Activated CD4-positive, alpha-beta T cell treated with anti-CD3 and anti-CD28 coated beads for 48 hours (primary cell): ENCODE data around the gene CCNI.
"Not testable (repeated sequence)": the region's sequence is repeated elsewhere in the genome, so short reads cannot be mapped to it uniquely, and the experiment has no call there.

ENCODE experiments used
- DNase-seq: peaks from one replicate; pipeline ENCODE4 v3.0.0-alpha.2; 2020

The CCNI gene

DNA sequence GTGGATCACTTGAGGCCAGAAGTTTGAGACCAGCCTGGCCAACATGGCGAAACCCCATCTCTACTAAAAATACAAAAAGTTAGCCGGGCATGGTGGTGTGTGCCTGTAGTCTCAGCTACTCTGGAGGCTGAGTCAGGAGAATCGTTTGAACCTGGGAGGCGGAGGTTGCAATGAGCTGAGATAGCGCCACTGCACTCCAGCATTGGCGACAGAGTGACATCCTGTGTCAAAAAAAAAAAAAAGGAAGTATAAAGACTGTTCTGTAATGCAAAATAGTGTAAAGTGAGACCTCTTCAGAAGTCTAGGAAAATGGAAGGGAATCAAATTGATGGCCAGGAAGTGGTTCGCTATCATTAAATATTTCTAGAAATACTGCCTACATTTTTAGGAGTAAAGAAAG lies 5.0 kb upstream of the CCNI start:
- peak; percentile 28 for DNase-seq

DNA sequence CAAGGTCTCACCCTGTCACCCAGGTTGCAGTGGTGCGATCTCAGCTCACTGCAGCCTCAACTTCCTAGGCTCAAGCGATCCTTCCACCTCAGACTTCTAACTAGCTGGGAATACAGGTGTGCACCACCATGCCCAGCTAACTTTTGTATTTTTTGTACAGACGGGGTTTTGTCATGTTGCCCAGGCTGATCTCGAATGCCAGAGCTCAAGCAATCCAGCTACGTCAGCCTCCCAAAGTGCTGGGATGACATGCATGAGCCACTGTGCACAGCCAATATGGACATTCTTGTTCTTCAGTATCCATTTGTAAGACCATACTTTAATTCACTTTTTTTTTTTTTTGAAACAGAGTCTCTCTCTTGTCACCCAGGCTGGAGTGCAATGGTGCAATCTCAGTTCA lies 3.5 kb upstream of the CCNI start:
- DNase-seq, result no peak

DNA sequence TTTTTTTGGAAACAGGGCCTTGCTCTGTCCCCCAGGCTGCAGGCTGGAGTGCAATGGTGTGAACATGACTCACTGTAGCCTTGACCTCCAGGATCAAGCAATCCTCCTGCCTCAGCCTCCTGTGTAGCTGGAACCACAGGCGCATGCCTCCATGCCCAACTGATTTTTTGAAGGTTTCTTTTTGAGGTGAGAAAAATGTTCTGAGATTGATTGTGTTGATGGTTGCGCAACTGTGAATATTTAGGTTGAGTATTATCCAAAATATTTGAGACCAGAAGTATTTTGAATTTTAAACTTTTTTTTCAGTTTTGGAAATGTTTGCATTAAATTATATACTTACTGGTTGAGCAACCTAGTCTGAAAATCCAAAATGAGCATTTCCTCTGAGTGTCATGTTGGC lies 2.6 kb upstream of the CCNI start:
- no peak for DNase-seq

DNA sequence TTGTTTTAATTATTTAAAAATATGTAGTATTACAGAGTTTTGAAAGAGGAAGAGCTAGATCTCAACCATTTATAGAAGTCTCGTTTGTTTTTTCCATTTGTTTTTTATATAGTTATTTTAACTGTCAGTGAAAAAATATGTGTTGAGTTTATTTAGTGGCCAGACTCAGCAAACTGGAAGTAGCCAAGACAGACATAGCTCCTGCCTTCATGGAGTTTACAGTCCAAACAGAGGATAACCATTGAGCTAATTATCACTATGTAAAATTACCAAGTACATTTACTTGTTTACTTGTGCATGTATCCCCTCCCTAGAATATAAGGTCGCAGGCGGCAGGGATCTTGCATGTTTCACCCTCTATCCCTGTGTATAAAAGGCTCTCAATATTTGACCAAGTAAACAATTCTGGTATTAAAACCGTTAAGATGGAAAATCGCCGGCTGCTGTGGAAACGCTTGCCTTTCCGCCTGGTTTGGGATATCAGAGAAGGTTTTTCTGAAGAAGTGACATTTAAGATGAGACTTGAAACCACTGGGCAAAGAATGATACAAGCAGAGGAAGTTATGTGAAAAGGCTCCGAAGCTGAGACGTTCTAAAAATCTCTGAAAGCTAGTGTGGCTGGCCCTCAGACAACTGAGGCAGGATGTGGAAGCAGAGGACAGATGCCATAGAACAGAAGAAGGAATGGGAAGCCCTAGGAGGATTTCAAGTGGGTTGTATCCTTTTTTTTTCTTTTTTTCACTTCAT lies 1.3 kb upstream of the CCNI start:
- peak; percentile 10 for DNase-seq

DNA sequence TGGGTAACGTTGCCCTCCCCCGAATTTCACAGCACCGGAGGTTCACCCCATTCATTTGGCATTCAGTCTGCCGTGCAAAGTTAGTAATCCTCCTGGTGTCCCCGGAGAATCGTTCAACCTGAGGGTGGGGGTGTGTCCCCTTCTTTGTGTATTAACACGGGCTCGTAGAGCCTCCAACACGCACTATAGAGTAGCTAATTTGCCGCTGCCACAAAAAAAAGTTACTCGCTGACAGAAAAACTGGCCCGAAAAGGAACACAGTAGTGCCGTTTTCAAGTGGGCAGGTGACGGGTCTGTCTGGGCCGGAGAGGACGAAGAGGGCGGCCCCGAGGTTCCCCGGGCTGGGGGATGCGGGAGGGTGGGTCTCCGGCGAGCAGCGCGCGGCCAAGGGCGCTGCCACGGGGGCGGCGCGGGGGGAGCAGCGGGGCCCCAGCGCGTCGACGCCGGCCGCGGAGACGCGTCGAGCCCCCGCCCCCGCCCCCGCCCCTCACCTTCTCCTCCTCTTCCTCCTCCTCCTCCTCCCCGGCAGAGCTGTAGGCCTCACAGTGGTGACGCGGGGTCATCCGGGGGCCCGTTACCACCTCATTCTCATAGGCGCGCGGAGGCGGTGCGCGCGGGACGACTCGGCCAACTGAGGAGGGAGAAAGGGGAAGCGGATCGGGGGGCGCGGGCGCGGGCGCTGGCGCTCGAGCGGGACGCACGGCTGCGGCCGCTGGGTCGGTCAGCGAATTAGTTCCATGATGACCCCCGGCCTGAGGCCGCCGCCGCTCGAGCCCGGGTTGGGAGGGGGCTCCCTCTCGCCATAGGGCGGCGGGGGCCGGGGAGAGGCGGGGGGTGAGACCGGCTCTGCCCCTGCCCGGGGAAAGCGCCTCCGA lies 571 bp downstream of the CCNI start:
- DNase-seq, result peak; percentile 82

DNA sequence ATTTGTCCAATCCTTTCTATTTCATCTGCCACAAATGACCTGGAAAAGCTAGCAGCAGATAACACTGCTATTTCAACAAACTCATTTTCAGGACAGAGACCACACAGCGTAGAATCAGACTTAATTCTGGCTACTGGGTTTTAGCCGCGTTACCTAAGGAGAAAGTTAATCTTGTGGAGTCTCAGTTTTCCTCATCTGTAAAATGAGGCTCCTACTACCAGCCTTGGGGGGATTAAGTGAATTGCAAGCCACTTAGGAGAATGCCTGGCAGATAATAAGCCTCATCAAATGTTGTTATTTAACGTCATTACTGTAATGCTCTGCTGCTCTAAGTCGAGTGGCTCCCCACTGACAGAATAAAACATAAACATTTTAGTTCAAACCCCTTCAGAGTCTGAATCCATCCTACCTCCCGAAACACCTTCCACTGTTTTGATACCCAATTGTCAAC lies 1.4 kb downstream of the CCNI start:
- no peak for DNase-seq

DNA sequence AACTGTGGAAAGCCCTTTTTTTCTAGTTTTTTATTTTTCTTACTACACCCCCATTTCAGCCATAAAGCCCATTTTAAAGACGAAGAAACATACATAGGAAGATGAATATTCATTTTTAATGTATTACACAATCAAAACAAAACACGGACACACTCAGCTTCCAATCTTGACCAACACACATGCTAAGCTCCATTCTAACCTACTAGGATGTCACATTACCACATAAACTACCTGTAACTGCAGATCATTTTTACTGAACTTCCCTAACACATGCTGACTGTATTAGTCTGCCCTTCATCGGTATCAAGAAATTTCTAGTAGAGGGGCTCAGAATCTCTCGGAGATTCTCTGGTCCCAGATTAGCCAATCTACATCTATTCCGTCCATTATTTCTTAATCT lies 1.8 kb downstream of the CCNI start:
- no peak for DNase-seq

DNA sequence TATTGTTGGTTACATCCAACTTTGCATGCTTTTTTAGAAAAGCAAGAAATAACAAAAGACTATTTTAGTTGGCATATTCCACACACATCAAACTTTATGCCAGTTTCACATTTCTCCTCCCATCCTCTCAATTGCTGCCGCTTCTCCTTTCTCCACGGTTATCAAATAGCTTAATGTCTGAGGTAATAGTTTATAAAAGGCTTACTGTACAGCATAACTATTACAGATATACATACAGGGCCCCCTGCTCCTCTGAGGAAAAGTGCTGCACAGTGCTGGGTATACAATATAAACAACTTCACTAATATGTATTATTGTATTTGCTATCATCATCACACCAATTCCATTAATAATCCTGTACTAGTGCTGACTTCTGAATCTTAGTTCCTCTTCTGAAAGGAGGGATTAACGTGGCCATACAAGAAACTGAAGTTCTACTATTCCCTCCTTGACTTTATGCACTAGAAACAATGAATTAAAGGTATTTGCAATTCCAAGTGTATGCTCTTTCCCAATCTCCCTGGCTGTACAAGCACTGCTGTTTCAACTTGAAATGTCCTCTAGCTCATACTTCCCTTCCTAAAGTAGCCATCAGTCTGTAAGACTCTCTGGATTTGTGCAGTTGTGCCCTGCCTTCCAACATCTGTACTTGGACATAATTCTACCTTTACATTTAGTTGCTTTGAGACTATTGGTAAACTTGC lies 2.5 kb downstream of the CCNI start:
- no peak for DNase-seq

DNA sequence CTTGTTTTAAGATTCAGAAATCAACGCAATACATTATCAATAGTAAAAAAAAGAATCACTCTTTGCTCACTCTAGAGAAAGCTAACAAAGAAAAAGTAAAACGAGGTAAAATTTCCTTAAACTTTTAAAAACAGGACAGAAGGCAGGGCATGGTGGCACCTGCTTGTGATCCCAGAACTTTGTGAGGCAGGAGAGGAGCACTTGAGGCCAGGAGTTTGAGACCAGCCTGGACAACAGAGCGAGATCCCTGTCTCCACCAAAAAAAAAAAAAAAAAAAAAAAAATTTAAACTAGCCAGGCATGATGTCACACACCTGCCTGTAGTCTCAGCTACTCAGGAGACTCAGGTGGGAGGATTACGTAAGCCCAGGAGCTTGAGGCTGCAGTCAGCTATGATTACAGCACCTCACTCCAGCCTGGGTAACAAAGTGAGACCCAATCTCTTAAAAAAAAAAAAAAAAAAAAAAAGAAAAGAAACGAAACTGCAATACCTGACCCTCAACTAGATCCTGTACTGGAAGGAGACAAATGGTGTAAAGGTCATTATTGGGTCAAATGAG lies 3.5 kb downstream of the CCNI start:
- DNase-seq, result peak; percentile 27

DNA sequence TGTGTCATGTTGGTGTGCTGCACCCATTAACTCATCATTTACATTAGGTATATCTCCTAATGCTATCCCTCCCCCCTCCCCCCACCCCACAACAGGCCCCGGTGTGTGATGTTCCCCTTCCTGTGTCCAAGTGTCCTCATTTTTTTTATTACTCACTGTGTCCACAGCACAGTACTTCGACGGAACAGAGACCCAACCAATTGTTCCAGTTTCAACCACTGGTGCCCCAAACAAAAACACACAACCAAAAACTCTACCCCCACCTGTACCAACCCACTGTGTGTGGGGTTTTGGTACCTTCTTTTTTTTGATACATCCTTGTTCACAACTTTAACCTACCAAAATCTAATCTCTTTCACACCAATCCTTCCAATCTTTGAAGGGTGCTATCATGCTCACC lies 6.3 kb downstream of the CCNI start:
- not testable (repeated sequence) for DNase-seq

DNA sequence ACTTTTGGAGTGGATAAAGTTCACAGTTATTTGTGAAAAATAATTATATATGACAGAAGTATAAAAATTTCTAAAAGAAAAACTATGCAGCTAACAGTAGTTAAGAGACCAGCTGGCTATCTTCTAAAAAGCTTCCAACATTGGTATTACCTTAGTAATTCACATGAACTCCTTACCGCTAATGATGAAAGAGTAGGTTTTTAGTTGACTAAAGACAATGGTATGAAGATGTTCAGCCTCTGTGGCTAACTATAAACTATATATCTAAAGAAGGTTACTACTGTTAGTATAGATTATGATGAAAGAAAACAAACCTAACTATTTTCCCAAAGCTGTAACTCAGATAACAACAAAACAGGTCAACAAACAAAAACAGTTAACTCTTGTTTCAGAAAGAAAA lies 10.4 kb downstream of the CCNI start:
- no peak for DNase-seq

DNA sequence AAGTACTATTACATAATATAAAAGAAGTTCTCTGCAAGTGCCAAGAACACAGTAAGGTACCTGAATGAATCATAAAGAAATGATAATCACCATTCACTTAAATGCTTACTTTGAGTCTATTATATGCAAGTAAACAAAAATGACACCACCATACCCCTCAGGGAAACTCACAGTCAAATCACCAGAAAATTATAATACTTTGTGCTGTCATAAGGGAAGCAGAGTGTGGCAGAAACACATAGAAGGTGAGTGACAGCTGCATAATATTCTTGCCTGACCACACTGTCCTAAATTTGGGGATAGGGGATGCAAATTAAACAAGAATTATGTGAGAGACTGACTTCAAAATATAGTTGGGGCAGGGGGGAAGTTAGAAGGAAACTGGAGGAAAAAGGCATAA lies 12.9 kb downstream of the CCNI start:
- no peak for DNase-seq

DNA sequence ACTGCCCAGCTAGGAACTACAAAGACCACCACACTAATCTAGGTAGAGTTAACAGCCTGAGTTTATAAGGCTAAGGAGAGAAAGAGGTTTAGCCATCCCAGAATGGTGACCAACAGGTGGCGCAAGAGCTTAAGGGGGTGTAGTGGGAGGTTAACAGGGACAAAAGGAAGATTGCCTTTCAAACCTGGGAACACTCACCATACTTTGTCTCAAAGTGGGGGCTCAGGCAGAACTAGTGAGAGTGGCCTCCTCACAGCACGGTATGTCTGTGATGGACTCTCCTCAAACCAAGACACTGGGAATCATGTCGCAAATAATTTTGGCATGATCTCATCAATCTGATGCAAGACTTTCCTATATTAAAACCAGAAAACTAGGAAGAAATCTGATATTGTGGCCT lies 23.4 kb downstream of the CCNI start:
- DNase-seq, result peak; percentile 69

DNA sequence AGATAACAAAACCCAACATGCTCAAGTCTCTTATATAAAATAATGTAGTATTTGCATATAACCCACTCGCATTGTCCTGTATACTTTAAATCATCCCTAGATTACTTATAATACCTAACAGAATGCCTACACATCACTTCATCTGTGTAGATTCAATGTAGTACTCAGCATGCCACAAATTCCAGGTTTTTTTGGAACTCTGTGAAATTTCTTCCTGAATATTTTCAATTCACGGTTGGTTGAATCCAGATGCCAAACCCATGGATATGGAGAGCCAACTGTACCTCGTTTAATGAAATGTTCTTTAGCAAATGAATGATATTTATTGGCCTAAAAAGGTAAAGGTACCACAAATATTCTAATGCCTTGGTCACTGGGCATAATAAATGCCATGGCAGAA lies 24.8 kb downstream of the CCNI start:
- DNase-seq, result no peak

DNA sequence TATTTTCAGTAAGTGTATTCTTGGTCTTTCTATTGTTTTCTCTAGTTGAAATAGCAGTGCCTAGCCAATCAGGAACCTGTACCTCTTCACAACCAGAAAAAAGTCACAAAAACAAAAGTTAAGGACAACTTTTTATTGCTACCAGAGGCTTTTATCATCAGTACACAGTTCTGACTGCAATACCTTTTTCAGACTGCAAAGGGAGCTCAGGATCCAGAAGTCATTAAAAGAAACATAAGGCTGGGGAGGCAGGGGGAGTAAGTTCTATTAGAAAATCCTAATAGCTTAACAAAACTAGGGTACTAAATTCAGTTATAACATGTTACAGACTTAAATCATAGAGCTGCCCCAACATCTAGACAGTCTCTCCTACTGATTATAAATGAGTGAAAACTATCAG lies 28.8 kb downstream of the CCNI start:
- DNase-seq, result no peak

DNA sequence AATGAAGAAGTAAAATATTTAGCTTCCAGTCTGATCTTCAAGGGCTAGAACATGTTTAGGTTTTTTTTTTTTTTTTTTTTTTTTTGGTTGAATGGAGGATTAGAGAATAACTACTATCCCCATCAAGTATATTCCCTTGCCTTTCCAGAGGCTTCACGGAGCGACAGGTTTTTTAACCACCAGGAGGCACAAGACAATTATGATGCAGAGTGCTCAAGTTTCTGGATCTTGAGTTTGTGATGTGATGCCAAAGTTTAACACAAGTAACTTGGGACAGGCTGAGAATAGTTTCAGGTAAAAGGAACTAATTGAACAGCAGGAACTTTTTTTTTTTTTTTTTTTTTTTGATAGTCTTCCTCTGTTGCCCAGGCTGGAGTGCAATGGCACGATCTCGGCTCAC lies 30.3 kb downstream of the CCNI start:
- DNase-seq, result no peak

DNA sequence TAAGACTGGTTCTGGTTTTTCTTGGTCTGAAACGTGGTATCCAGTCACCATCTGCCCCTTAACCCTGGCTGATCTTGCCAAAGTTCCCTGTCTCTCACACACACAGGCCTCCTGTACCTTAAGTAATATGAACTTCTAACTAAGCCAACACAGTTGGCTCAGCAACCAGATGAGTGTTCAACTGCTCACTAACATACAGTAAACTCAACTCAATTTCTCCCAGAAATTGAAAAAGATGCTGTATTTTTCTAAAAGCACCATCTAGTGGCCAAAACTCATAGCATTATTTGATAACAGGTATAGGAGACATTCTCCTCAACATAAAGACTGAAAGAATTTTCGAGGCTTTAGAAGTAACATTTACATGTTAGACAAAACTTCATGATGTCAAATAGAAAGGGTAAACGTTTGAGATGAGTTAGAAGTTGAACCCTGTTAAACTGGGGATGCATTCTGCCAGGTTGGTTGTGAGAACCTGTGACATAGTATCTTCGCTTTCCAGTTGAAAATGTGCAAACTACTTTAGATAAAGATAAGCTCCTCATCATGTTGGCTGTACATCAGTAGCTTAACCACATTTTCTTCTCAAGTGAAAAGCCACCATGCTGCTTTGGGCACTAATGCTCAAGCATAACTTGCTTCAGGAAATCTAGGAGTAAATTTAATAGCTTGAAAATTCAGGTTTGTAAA lies 31.2 kb downstream of the CCNI start:
- DNase-seq, result no peak

DNA sequence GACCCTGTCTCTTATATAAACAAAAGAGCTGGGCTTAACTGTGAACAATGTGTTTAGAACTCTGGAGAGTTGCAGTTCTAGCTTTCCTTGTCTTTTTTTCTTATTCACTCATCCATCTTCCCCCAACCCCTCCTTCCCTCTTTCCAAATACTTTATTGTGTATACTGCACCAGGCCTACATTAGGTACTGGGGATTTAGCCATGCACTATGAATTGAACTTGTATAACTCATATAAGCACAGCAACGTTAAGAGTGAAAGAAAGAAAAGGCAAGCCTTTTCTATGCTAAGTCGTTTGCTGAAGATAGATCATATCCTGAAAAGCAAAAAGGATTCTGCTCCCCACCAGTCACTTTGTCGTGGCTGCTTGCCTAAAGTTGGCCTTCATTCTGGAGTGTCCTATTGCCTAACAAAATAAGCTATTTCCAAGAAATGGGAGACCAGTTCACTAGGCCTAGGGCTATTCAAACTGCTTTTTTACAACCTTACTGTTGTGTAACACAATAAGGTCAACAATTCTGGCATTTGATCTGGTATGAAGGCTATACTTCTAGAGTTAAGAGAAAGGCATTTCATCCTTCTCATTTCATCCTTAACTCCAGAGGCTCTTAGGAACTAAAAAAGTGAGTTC lies 32.2 kb downstream of the CCNI start:
- no peak for DNase-seq

DNA sequence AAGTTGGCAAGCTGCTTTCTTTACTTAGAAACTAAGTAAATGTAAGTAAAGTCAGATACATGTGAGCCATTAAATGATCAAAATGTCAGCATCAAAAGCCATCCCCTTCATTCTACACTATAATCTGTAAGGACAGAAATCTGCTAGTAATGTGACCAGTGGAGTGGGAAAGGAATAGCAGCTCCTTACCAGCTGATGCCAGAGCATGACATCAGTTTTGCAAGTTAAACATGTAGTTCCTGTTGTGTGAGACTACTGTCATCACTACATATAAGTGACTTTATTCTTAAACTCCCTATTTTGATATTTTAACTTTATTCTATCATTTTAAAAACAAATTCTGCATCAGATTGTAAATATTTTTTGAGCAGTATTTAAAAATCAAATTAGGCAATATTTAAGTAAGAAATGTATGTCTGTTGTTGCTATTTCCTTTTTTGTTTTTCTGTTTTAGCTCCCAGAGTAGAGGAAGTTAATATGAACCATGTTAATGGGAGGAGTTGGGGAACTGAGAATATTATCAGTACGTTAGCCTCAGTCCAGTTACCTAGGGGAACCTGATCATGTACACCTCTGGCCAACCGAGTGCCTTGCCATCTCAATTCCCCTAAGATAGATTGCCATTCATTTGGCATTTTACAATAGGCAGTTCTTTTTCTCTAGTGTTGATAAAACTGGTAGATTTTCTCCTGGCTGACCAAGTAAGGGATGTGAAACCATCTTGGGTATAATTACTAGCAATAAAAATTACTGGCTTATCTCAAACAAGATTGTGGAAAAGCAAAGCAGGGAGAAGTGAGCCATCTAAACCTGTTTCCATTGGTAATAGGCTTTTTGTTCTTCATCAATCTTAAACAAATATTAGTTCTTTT lies 34.7 kb downstream of the CCNI start:
- no peak for DNase-seq

DNA sequence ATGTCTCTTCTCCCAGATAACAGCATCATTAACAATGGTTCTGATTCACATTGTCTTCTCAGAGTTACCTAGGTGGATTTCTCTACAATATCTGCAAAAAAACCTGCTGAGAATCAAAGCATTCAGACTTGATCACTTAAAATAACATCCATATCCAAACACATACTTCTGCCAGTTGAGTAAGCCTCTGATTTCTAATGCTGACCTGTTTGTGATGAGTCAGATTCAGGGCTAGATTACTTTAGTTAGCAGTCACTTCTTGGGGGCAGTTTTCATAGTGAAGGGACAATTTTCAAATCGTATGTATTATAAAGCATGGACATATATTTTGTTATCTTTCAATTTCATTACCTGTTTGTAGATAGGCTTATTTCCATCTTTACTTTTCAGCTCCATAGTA lies 35.5 kb downstream of the CCNI start:
- DNase-seq, result no peak

DNA sequence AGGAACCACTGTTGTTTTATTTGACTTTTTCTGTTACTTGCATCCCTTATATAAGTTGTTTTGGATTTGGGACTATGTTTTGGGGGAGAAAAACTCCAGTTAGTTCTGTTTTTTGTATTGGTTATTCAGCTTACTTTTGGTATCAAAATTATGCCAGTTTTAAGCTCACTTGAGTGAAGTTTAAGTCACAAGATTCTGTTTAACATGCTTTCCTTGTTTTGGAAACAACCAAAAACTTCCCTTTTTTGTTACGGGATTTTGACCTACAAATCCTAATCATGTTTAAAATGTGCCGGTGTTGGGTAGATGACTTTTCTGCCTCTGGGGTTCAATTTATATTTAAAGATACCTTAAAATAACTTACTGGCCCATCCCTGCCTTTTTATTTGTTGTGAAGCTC lies 36.0 kb downstream of the CCNI start:
- no peak for DNase-seq
